IMR-90 (cell line): ENCODE measurements around the gene KDM5A. TPM values are rescaled to one million over a fixed set of nuclear protein-coding genes. Genes with fewer than 3 reads are reported as not detected.

Experiments used
- ATAC-seq: fragments of 200-7000 bp; cut with Tn5 transposase; 2 replicates; pipeline ENCODE4 v1.9.1; 2020; ENCODE audit warnings: low read depth, mild to moderate bottlenecking, moderate library complexity
- BruUV-seq: library from RNA; stranded (reverse); fragments of 400-500 nt; replicated peaks from 2 replicates; lab custom pipeline; 2021; lab: Mats Ljungman, UMichigan
- CTCF ChIA-PET: fragments of 300-600 bp; formaldehyde crosslinking; extraction: SDS; loops from one replicate; lab custom pipeline; 2021; ENCODE audit warnings: antibody characterized with exemption; lab: Yijun Ruan, JAX
- POLR2A ChIA-PET: fragments of 300-600 bp; sonication (Branson Sonifier 250); formaldehyde crosslinking; loops from one replicate; lab custom pipeline; 2022; ENCODE audit warnings: antibody characterized with exemption; ENCODE audit not compliant: unreplicated experiment; lab: Charles Lee
- DNase-seq: peaks from one replicate; pipeline ENCODE4 v3.0.0; 2013
- H2AFZ ChIP-seq: replicated peaks from 2 replicates; pipeline ENCODE3; 2013; ENCODE audit warnings: low read length, mild to moderate bottlenecking; ENCODE audit not compliant: poor library complexity
- H2AK5ac ChIP-seq: 2 replicates; pipeline ENCODE4 v1.6.1; 2013; ENCODE audit warnings: low read depth, low read length, inconsistent platforms
- H2AK9ac ChIP-seq: replicated peaks from 2 replicates; pipeline ENCODE3; 2013; ENCODE audit warnings: mild to moderate bottlenecking, low read depth, low read length, moderate library complexity; ENCODE audit not compliant: poor library complexity
- H2BK120ac ChIP-seq: 2 replicates; pipeline ENCODE4 v1.6.1; 2013; ENCODE audit warnings: low read depth, low read length, inconsistent platforms
- H2BK15ac ChIP-seq: 3 replicates; pipeline ENCODE4 v1.6.1; 2013; ENCODE audit warnings: low read depth, low read length, inconsistent platforms
- H2BK20ac ChIP-seq: 2 replicates; pipeline ENCODE4 v1.6.1; 2013; ENCODE audit warnings: low read depth, mild to moderate bottlenecking, inconsistent platforms, low read length, moderate library complexity
- H2BK5ac ChIP-seq: 2 replicates; pipeline ENCODE4 v1.6.1; 2013; ENCODE audit warnings: mild to moderate bottlenecking, low read depth, low read length, inconsistent platforms; ENCODE audit not compliant: poor library complexity, severe bottlenecking
- H3K14ac ChIP-seq: replicated peaks from 2 replicates; pipeline ENCODE4 v1.6.1; 2013; ENCODE audit warnings: low read depth, low read length, inconsistent platforms
- H3K18ac ChIP-seq: 2 replicates; pipeline ENCODE4 v1.6.1; 2013; ENCODE audit warnings: low read depth, low read length, control low read depth
- H3K23ac ChIP-seq: 2 replicates; pipeline ENCODE4 v1.6.1; 2013; ENCODE audit warnings: low read depth, low read length, inconsistent platforms
- H3K27ac ChIP-seq: 2 replicates; pipeline ENCODE4 v1.5.1; 2013; ENCODE audit warnings: mild to moderate bottlenecking, control low read depth, low read length; ENCODE audit not compliant: insufficient read depth
- H3K27me3 ChIP-seq: 2 replicates; pipeline ENCODE4 v1.6.1; 2013; ENCODE audit warnings: low read length; ENCODE audit not compliant: control insufficient read depth, insufficient read depth
- H3K36me3 ChIP-seq: 2 replicates; pipeline ENCODE4 v1.6.1; 2013; ENCODE audit warnings: low read length, mixed read lengths; ENCODE audit not compliant: control insufficient read depth, insufficient read depth
- H3K4ac ChIP-seq: 2 replicates; pipeline ENCODE4 v1.6.1; 2013; ENCODE audit warnings: low read depth, low read length, inconsistent platforms
- H3K4me1 ChIP-seq: 2 replicates; pipeline ENCODE4 v1.6.1; 2013; ENCODE audit warnings: low read length, mixed read lengths; ENCODE audit not compliant: control insufficient read depth, insufficient read depth
- H3K4me2 ChIP-seq: 2 replicates; pipeline ENCODE4 v1.6.1; 2013; ENCODE audit warnings: low read depth, mild to moderate bottlenecking, control low read depth, low read length, moderate library complexity
- H3K4me3 ChIP-seq: 2 replicates; pipeline ENCODE4 v1.5.1; 2013; ENCODE audit warnings: low read depth, mild to moderate bottlenecking, control low read depth, low read length, moderate library complexity; ENCODE audit not compliant: insufficient read depth
- H3K56ac ChIP-seq: 2 replicates; pipeline ENCODE4 v1.6.1; 2013; ENCODE audit warnings: low read length, inconsistent platforms; ENCODE audit not compliant: insufficient read depth; ENCODE audit errors: extremely low read depth
- H3K79me1 ChIP-seq, 2 experiments: 2 replicates each; pipeline ENCODE4 v1.6.1; 2013; ENCODE audit warnings: low read length in 2 of 2, inconsistent platforms in 1 of 2, low read depth in 1 of 2
- H3K9ac ChIP-seq: 2 replicates; pipeline ENCODE4 v1.6.1; 2013; ENCODE audit warnings: low read depth, low read length, control low read depth
- H3K9me1 ChIP-seq: 2 replicates; pipeline ENCODE4 v1.6.1; 2013; ENCODE audit warnings: low read length, inconsistent platforms; ENCODE audit not compliant: insufficient read depth
- H3K9me3 ChIP-seq: 2 replicates; pipeline ENCODE4 v1.6.1; 2013; ENCODE audit warnings: low read length; ENCODE audit not compliant: control insufficient read depth, insufficient read depth
- H4K20me1 ChIP-seq: 2 replicates; pipeline ENCODE4 v1.6.1; 2013; ENCODE audit warnings: low read length, inconsistent platforms; ENCODE audit not compliant: insufficient read depth
- H4K5ac ChIP-seq: 2 replicates; pipeline ENCODE4 v1.6.1; 2013; ENCODE audit warnings: mild to moderate bottlenecking, low read depth, low read length, control low read depth
- H4K8ac ChIP-seq, 2 experiments: 2 replicates each; pipeline ENCODE4 v1.6.1; 2013; ENCODE audit warnings: low read depth in 2 of 2, low read length in 2 of 2, control low read depth in 1 of 2, inconsistent platforms in 1 of 2
- H4K91ac ChIP-seq: 2 replicates; pipeline ENCODE4 v1.6.1; 2013; ENCODE audit warnings: low read depth, low read length, inconsistent platforms; ENCODE audit not compliant: insufficient read depth
- CEBPB ChIP-seq: IDR thresholded peaks from 2 replicates; pipeline ENCODE4 v1.6.1; 2012; ENCODE audit warnings: low read depth, low read length, improper control_type of control experiment
- MAFK ChIP-seq: IDR thresholded peaks from 2 replicates; pipeline ENCODE4 v1.6.1; 2012; ENCODE audit warnings: low read depth, low read length, improper control_type of control experiment
- SMC3 ChIP-seq: fragments of 150-350 bp; IDR thresholded peaks from 2 replicates; pipeline ENCODE4 v1.6.1; 2016; ENCODE audit warnings: low read depth, mild to moderate bottlenecking, antibody characterized with exemption, low read length, moderate library complexity
- WGBS, 2 experiments: methylation state at CpG; one replicate each; pipeline versions ENCODE4 v1.1.5 to v1.1.7; 2013; ENCODE audit warnings: missing lambda C conversion rate in 2 of 2; ENCODE audit not compliant: insufficient read length in 1 of 2; ENCODE audit errors: extremely low coverage in 2 of 2; 5-methylcytosine and 5-hydroxymethylcytosine counted together
- dilution Hi-C: fragments of 300-500 bp; cut with HindIII; formaldehyde crosslinking; loops from one replicate; pipeline ENCODE4 v1.14.3; 2018; ENCODE audit warnings: low sequenced_read_pairs; ENCODE audit not compliant: unreplicated experiment
- in situ Hi-C: fragments of 300-500 bp; cut with MboI; formaldehyde crosslinking; loops from 3 replicates; pipeline ENCODE4 v1.14.3; 2019; ENCODE audit warnings: low sequenced_read_pairs, inconsistent platforms, mixed read lengths
- intact Hi-C: fragments of 100-400 bp; cut with micrococcal nuclease; formaldehyde crosslinking; loops from 2 replicates; pipeline ENCODE4 v1.10.0; 2022
- polyA plus RNA-seq, 3 experiments: library from polyadenylated mRNA; depleted of rRNA; stranded (reverse); fragments of >200 nt; gene quantifications; 2 replicates each; pipeline ENCODE4 v1.2.3, GENCODE V29; 2012; ENCODE audit warnings: low replicate concordance in 1 of 3
- total RNA-seq: library from RNA; depleted of rRNA; stranded (reverse); fragments of >200 nt; gene quantifications from 2 replicates; pipeline ENCODE4 v1.2.3, GENCODE V29; 2012

Gene KDM5A
- total and polyA plus RNA-seq, 2 of the 4 experiments (the other 2 are of a cell fraction), result 7.9 to 95.9 TPM

DNA sequence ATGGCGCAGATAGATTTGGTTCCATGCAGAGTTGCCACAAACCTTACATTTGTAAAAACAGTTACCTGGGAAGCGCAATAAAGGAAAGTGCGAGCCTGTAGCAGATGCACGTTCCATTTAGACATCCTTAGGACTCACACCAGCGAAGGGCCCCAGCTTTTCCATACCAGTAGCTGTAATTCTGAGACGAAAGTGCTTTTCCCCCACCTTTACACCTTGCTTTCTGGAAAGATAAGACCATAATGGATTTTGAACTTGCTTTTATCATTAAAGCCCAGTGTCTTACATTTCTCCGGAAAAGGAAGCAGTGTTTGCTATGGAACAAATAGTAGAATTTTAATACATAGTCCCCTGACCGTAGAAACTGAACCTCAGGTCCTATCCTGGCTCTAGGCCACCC lies 11.7 kb upstream of the KDM5A start:
- H3K27me3 ChIP-seq, result no peaks in the 10 kb centered on the region
- no peak overlapping the region for H2AK5ac ChIP-seq
- H3K4me2 ChIP-seq, result peak overlapping the region; percentile 97
- H3K23ac ChIP-seq, result no peak overlapping the region
- H2BK15ac ChIP-seq, result no peak overlapping the region
- H4K91ac ChIP-seq, result peak overlapping the region; percentile 17; the same call in 1 of the 2 replicates
- H3K27ac ChIP-seq, result no peak overlapping the region
- H3K4ac ChIP-seq, result no peak overlapping the region; the same call in 1 of the 2 replicates
- H3K18ac ChIP-seq, result no peak overlapping the region
- H3K9me1 ChIP-seq, result no peaks in the 10 kb centered on the region
- no peaks in the 10 kb centered on the region for H3K36me3 ChIP-seq
- dilution Hi-C loops (no loop called here), intact Hi-C loops (no loop called here), in situ Hi-C loops (no loop called here)
- CTCF ChIA-PET, result interaction anchor here (0.9 kb wide), 1 partner anchor 9 kb away, joined by 3 read pairs; no protein-coding TSS in a partner anchor
- H3K9ac ChIP-seq, result 0 out of 2 replicates have a peak overlapping the region, but pooled peaks have one; percentile 59
- H2AK9ac ChIP-seq, result no peak overlapping the region
- no peak overlapping the region for H2BK5ac ChIP-seq
- POLR2A ChIA-PET, result no interaction called here
- no peaks in the 10 kb centered on the region for H3K4me1 ChIP-seq
- TF ChIP-seq MAFK (no peak), CEBPB (no peak), SMC3 (no peak)
- H2BK20ac ChIP-seq, result no peak overlapping the region
- peaks cover 13 to 26% of the 10 kb centered on the region in 2 experiments for H3K79me1 ChIP-seq
- ATAC-seq (no peak), DNase-seq (no peak)
- peak overlapping the region; percentile 63 to 98 for H4K8ac ChIP-seq
- peak overlapping the region; percentile 30 for H4K5ac ChIP-seq
- peak overlapping the region; percentile 95 for H2AFZ ChIP-seq
- no peaks in the 10 kb centered on the region for H4K20me1 ChIP-seq
- no peaks in the 10 kb centered on the region for H3K9me3 ChIP-seq
- BruUV-seq, result no TSS peak
- H3K14ac ChIP-seq, result 0 out of 2 replicates have a peak overlapping the region, but pooled peaks have one; percentile 89
- H3K56ac ChIP-seq, result no peak overlapping the region
- H2BK120ac ChIP-seq, result no peak overlapping the region
- H3K4me3 ChIP-seq, result peak overlapping the region; percentile 59
- WGBS, 2 experiments, result no CpG with 5 or more reads among the region's 8 CpGs
